Stimulated activated CD4-positive, alpha-beta T cell treated with anti-CD3 and anti-CD28 coated beads, TNF-alpha, amount 100 ng/mL, for 48 hours (primary cell): Measurements from ENCODE around the gene PLEKHH3.

Source experiments
- DNase-seq, 3 donors: peaks; one replicate each; pipeline ENCODE4 v3.0.0-alpha.2; 2020; ENCODE audit warnings: low read depth in 3 of 3

Gene PLEKHH3

GRCh38 chr17:42685831-42686230 lies 9.0 kb upstream of the PLEKHH3 start:
- DNase-seq = no peak

- DNase-seq = no peak
These were observed 8.2 kb upstream of the PLEKHH3 start for GRCh38 chr17:42684929-42685556.

- no peak for DNase-seq
These were observed 6.7 kb upstream of the PLEKHH3 start for GRCh38 chr17:42683407-42684034.

- no peak for DNase-seq
These were observed 6.1 kb upstream of the PLEKHH3 start for GRCh38 chr17:42682722-42683403.

- DNase-seq = no peak
These were observed 5.4 kb upstream of the PLEKHH3 start, which contains the start of gene CNTNAP1 for GRCh38 chr17:42681976-42682721. Gene CNTNAP1 (plus strand): TSS chr17:42682531. CDS start chr17:42682830, 299 bp downstream.

- DNase-seq = no peak
These were observed 3.6 kb upstream of the PLEKHH3 start for GRCh38 chr17:42680331-42680808.

- peak; percentile 55 to 62 (median 56) for DNase-seq
These were observed 2.9 kb upstream of the PLEKHH3 start for GRCh38 chr17:42679492-42680330.

- DNase-seq = no peak
These were observed 2.2 kb upstream of the PLEKHH3 start for GRCh38 chr17:42678951-42679491.

- peak; percentile 57 to 65 (median 59) for DNase-seq
These were observed 1.4 kb upstream of the PLEKHH3 start for GRCh38 chr17:42677921-42678781.

GRCh38 chr17:42677012-42677857 lies 441 bp upstream of the PLEKHH3 start:
- DNase-seq = peak; percentile 99 to 100 (median 99)

GRCh38 chr17:42675965-42676423 lies 800 bp downstream of the PLEKHH3 start:
- no peak for DNase-seq

- no peak for DNase-seq
These were observed 1.3 kb downstream of the PLEKHH3 start for GRCh38 chr17:42675348-42675964.

GRCh38 chr17:42674755-42675347 lies 1.9 kb downstream of the PLEKHH3 start:
- no peak for DNase-seq

GRCh38 chr17:42673885-42674754 lies 2.7 kb downstream of the PLEKHH3 start:
- DNase-seq = no peak

GRCh38 chr17:42673266-42673884 lies 3.4 kb downstream of the PLEKHH3 start:
- DNase-seq = no peak

- DNase-seq = no peak
These were observed 4.8 kb downstream of the PLEKHH3 start for GRCh38 chr17:42672038-42672437.
